Measurements from ENCODE around the gene SCAMP4. TPM values are rescaled to one million over a fixed set of nuclear protein-coding genes. Genes with fewer than 3 reads are reported as not detected.
"Not testable (repeated sequence)": the region's sequence is repeated elsewhere in the genome, so short reads cannot be mapped to it uniquely, and the experiment has no call there.

Gene SCAMP4
- total and polyA plus RNA-seq, 2 of the 13 experiments (the other 11 are each of a cell fraction or from before 2014, with no cell fraction given), result 10.7 to 13.7 TPM

DNA sequence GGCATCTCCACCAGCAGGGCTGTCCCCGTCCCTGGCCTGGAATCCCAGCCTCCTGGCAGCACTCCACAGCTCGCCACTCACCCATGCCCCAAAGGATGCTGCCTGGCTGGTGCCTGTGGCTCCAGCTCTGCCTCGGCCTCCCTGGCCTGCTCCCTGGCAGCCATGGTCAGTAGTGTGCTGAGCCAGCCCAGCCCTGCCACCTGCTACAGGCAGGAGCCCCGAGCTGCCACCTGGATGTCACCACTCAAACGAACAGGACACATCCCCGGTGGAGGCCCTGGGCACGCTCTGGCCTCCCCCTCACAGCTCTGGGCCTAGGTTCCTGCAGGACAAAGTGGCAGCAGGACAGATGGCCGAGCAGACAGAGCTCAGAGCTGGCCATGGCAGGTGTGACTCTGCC is 26.6 kb upstream of the SCAMP4 start:
- H3K9me3 ChIP-seq (ENCODE audit: low read length); H2AFZ ChIP-seq (ENCODE audit: low read length); POLR2A ChIA-PET; CTCF ChIA-PET (ENCODE audit: low intra/inter-chr PET ratio, low total read pairs); H3K27ac ChIP-seq (ENCODE audit: extremely low read length, insufficient read depth, low read length); H3K27me3 ChIP-seq (ENCODE audit: control insufficient read depth in 1 of 2, insufficient read depth in 2 of 2, low read length in 2 of 2); H3K4me3 ChIP-seq (replicated peaks in 1 of 3; ENCODE audit: insufficient read depth in 1 of 3, low read depth in 2 of 3, low read length in 3 of 3); BruUV-seq (replicated peaks); FAIRE-seq; H3K4me2 ChIP-seq (ENCODE audit: low read depth, low read length); H3K9ac ChIP-seq (ENCODE audit: insufficient read depth, low read depth, low read length); ATAC-seq; in situ Hi-C loops (cut with HindIII; ENCODE audit: extremely low pct_ligation_motif_present, low pct_unique_long_range_greater_than_20kb); intact Hi-C loops (cut with micrococcal nuclease; ENCODE audit: unreplicated experiment); DNase-seq (ENCODE audit: low spot score); H3K36me3 ChIP-seq (replicated peaks in 1 of 2; ENCODE audit: control insufficient read depth in 1 of 2, insufficient read depth in 2 of 2, low read length in 2 of 2): not testable (repeated sequence)
- Histone ChIP-seq H3K79me2 (ENCODE audit: insufficient read depth, low read length) (peaks cover 39% of the 10 kb centered on the region), H4K20me1 (ENCODE audit: insufficient read depth, low read length) (peaks cover 11% of the 10 kb centered on the region; the same call in 1 of the 2 replicates), H3K4me1 (ENCODE audit: insufficient read depth, low read length) (peaks cover 32% of the 10 kb centered on the region)
- 29% methylated on average over 1 of the region's 8 CpGs for WGBS (ENCODE audit: low lambda C conversion rate)

- H3K9ac ChIP-seq (ENCODE audit: insufficient read depth, low read depth, low read length); H3K27me3 ChIP-seq (ENCODE audit: control insufficient read depth in 1 of 2, insufficient read depth in 2 of 2, low read length in 2 of 2); BruUV-seq (replicated peaks); H3K9me3 ChIP-seq (ENCODE audit: low read length); H3K36me3 ChIP-seq (replicated peaks in 1 of 2; ENCODE audit: control insufficient read depth in 1 of 2, insufficient read depth in 2 of 2, low read length in 2 of 2); in situ Hi-C loops (cut with HindIII; ENCODE audit: extremely low pct_ligation_motif_present, low pct_unique_long_range_greater_than_20kb); ATAC-seq; DNase-seq (ENCODE audit: low spot score); H3K27ac ChIP-seq (ENCODE audit: extremely low read length, insufficient read depth, low read length); FAIRE-seq; POLR2A ChIA-PET; CTCF ChIA-PET (ENCODE audit: low intra/inter-chr PET ratio, low total read pairs); intact Hi-C loops (cut with micrococcal nuclease; ENCODE audit: unreplicated experiment); H3K4me3 ChIP-seq (replicated peaks in 1 of 3; ENCODE audit: insufficient read depth in 1 of 3, low read depth in 2 of 3, low read length in 3 of 3); H3K4me2 ChIP-seq (ENCODE audit: low read depth, low read length); H2AFZ ChIP-seq (ENCODE audit: low read length): not testable (repeated sequence)
- peaks cover 39% of the 10 kb centered on the region for H3K79me2 ChIP-seq (ENCODE audit: insufficient read depth, low read length)
- H4K20me1 ChIP-seq (ENCODE audit: insufficient read depth, low read length), result peaks cover 18% of the 10 kb centered on the region
- 97% methylated on average over 10 of the region's 17 CpGs for WGBS (ENCODE audit: low lambda C conversion rate)
- peaks cover 27% of the 10 kb centered on the region for H3K4me1 ChIP-seq (ENCODE audit: insufficient read depth, low read length)
These were observed 25.2 kb upstream of the SCAMP4 start for GRCh38 chr19:1879982-1880381.

Measured in HepG2 (cell line).